HFF-Myc (cell line): ENCODE results near the gene GLCE.

Experiments
- DNase-seq: peaks from one replicate; pipeline ENCODE4 v3.0.0-alpha.2; 2011; ENCODE audit warnings: low read depth; ENCODE audit errors: extremely low read depth
- H3K4me3 ChIP-seq: replicated peaks from 2 replicates; pipeline ENCODE4 v1.5.1; 2011; ENCODE audit warnings: low read depth, mild to moderate bottlenecking, control low read depth, low read length
- CTCF ChIP-seq: IDR thresholded peaks from 2 replicates; pipeline ENCODE4 v1.5.1; 2012; ENCODE audit warnings: mild to moderate bottlenecking, low read depth, low read length, control low read depth; ENCODE audit errors: missing control alignments

The GLCE gene

GRCh38 chr15:69213786-69214185 is 53.4 kb downstream of the GLCE start:
- no peak overlapping the region for H3K4me3 ChIP-seq
- no peak for TF ChIP-seq CTCF
- no peak for DNase-seq

- no peak for TF ChIP-seq CTCF
- H3K4me3 ChIP-seq: no peak overlapping the region
- DNase-seq: no peak
Measured at GRCh38 chr15:69215314-69216035, 55.0 kb downstream of the GLCE start.

- H3K4me3 ChIP-seq: no peak overlapping the region
- no peak for DNase-seq
- no peak for TF ChIP-seq CTCF
Measured at GRCh38 chr15:69217381-69217780, 56.9 kb downstream of the GLCE start.

- H3K4me3 ChIP-seq: no peak overlapping the region
- no peak for TF ChIP-seq CTCF
- DNase-seq: no peak
Measured at GRCh38 chr15:69219690-69220089, 59.3 kb downstream of the GLCE start.

- H3K4me3 ChIP-seq: no peak overlapping the region
- TF ChIP-seq CTCF: no peak
- no peak for DNase-seq
Measured at GRCh38 chr15:69222002-69222474, 61.6 kb downstream of the GLCE start.

GRCh38 chr15:69223083-69223813 is 62.8 kb downstream of the GLCE start:
- H3K4me3 ChIP-seq: no peak overlapping the region
- TF ChIP-seq CTCF: no peak
- no peak for DNase-seq
